DMS79 treated with DMSO at 0.1 percent for 48 hours (cell line): Measurements from ENCODE around the gene PUSL1.

Source experiments
- DNase-seq: peaks from one replicate; lab custom pipeline; 2025; lab: John Stamatoyannopoulos, UW

PUSL1 gene

DNA sequence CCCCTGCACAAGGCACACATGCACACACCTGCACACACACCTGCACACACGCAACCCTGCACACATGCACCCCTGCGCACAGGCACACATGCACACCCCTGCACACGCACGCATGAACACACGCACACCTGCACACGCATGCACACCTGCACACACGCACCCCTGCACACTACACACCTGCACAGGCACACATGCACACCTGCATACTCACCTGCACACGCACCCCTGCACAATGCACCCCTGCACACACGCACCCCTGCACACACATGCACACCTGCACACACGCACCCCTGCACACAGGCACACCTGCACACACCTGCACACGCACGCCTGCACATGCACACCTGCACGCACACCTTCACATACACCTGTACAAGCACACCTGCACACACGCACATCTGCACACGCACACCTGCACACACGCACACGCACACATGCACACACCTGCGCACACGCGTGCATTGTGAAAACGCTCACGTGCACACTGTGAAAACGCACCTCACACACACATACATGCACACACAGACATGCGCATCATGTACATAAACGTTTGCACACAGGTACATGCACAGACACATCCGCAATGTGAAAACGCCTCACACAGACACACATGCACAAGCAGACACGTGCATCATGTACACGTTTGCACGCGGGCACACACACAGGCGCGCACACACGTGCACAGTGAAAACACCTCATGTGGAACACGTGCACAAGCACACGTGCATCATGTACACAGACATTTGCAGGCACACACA is 32.6 kb downstream of the PUSL1 start:
- DNase-seq, result no peak

DNA sequence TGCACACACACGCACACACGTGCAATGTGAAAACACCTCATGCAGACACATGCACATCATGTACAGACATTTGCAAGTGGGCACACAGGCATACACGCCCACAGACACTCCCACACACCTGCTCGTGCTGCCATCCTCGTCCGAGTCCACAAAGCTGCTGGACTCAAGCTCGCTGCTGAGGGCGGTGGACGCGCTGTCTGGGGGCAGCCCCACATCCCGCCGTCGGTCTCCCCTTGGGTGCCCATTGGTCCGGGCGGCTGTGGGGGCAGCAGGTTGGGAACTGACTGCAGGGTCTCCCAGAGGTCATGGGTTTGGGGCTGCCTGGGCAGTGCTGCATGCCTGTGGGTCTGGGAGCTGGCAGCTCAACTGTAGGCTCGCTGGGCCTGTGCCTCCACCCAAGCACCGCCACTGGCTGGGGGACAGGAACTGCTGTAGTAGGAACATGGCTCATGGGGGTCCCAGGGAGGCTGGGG is 33.2 kb downstream of the PUSL1 start:
- DNase-seq, result no peak

GRCh38 chr1:1342061-1342562 is 33.7 kb downstream of the PUSL1 start:
- no peak for DNase-seq

DNA sequence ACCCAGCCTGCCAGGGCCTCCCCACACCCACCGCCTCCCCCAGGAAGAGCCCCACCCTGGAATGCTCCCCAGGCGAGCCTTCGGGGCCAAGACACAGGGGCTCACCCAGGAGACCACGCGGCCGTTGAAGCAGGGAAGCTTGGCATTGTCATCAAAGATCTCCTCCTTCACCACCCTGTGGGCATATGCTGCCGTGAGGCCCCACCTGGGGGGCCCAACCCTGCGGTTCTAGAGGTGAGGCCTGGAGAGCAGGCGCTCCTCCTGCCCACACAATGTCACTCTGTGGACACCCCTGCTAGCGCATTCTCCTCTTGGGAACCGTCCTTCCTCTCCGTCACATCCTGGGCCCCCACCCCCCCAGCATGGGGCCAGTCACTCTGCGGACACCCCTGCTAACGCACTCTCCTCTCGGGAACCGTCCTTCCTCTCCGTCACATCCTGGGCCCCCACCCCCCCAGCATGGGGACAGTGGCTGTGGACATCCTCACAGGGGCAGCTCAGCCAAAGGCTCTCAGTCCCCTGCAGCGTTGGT is 34.3 kb downstream of the PUSL1 start:
- no peak for DNase-seq

GRCh38 chr1:1343811-1344421 is 35.5 kb downstream of the PUSL1 start:
- DNase-seq, result no peak

GRCh38 chr1:1344655-1345361 is 36.4 kb downstream of the PUSL1 start:
- no peak for DNase-seq

- DNase-seq, result no peak
Measured at GRCh38 chr1:1345384-1345783, 37.0 kb downstream of the PUSL1 start.

DNA sequence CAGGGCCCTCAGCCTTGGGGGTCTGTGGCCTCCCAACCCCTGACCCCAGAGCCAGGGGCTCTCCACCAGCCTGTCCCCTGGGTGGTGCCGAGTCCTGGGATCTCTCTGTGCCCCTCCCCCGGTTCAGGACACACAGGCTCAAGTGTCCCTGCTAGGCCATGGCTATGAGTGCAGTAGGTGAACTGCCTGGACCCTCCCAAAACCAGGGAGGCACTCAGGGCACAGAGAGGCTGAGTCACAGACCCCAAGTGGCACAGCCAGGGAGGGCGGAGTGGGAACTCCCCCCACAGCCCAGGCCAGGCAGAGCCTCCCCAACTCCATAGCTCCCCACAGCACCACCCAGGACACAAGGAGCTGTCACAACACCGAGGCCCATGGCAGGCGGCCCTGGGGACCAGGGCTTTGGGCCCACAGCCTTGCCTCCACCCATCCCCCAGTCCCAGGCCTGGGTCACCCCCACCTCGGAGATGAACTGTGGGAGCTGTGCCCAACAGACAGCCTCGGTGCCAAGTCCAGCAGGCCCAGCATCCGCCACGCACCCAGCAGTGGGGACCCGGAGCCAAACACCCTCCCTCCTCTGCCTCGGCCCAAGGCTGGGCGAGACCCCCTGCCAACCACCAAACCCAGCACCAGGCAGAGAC is 37.6 kb downstream of the PUSL1 start:
- DNase-seq, result no peak

- DNase-seq, result no peak
Measured at GRCh38 chr1:1346501-1346890, 38.1 kb downstream of the PUSL1 start.

- DNase-seq, result no peak
Measured at GRCh38 chr1:1347026-1347595, 38.7 kb downstream of the PUSL1 start.

- DNase-seq, result no peak
Measured at GRCh38 chr1:1347663-1348419, 39.4 kb downstream of the PUSL1 start.

GRCh38 chr1:1348420-1349255 is 40.2 kb downstream of the PUSL1 start:
- no peak for DNase-seq

GRCh38 chr1:1349256-1350012 is 41.0 kb downstream of the PUSL1 start, which contains the start of gene DVL1:
Gene DVL1 (minus strand): TSS chr1:1349418. CDS start chr1:1349065, 353 bp downstream.
- peak; percentile 59 for DNase-seq

- no peak for DNase-seq
Measured at GRCh38 chr1:1351511-1352427, 43.4 kb downstream of the PUSL1 start.

DNA sequence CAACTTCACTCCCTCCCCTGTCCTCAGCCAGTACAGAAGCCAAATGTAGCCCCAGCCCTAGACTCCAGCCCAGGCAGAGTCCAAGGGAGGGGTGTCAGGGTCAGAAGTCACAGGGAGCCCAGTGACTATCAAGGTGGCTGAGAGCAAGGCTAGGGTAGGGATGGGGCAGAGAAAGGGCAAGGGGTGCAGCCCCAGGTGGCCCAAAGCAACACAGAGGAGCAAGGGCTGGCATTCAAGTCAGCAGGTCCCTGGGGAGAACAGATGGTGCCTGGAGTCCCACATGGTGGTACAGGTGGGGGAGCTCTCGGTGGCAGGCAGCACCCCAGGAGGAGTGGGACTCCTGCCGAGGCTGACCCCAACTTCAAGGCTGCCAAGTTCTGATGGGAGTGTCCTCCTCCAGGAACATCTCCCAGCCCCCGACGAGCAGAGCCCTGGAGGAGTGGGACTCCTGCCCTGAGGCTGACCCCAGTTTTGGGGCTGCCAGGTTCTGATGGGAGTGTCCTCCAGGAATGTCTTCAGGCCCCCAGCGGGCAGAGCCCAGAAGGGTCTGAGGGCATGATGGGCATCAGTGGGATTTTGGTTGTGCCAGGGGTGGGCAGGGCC is 44.5 kb downstream of the PUSL1 start:
- no peak for DNase-seq

DNA sequence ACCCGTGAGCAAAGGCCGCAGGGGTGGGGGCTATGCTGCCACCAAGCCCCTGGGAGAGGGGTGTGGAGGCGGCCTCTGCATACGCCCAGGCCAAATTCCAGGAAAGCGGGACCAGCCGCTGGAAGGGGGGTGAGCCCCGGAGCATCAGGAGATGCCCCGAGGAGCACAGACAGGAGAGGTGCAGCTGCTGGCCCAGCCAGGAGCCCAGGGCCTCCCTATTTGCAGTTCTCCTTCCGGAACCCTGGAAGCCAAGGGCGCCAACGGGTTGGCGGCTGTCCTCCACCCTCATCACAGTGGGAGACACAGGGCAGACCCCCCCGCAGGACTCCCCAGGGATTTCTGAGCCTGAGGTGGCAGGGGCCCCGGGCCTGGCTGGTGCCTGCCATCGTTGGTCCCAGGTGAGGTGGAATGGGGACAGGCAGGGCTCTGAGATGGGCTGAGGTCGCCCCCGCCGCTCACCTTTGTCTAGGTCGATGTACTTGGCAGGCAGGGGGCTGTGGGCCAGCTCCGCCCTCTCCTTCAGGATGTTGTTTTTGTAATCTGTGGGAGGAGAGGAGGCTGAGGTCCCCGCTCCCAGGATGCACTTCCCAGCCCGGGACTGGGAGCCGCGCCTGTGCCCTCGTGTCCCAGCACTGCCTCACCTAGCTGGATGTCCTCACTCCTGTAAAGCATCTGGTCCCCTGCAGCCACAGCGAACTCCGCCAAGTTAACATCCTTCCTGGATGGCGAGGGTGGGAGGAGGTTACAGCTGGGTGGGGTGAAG is 45.2 kb downstream of the PUSL1 start:
- peak; percentile 51 for DNase-seq
